IPS DF 6.9 (cell line): ENCODE measurements around the gene LRP4.

Experiments used
- DNase-seq: peaks from one replicate; pipeline ENCODE4 v3.0.0-alpha.2; 2013; ENCODE audit warnings: low read depth, low spot score
- H3K27ac ChIP-seq: one replicate; pipeline ENCODE4 v1.5.1; 2013; ENCODE audit warnings: low read length, control low read depth
- H3K27me3 ChIP-seq: 2 replicates; pipeline ENCODE4 v1.6.1; 2013; ENCODE audit warnings: mild to moderate bottlenecking, low read length; ENCODE audit not compliant: control insufficient read depth, insufficient read depth
- H3K36me3 ChIP-seq: 2 replicates; pipeline ENCODE4 v1.6.1; 2013; ENCODE audit warnings: low read length; ENCODE audit not compliant: control insufficient read depth, insufficient read depth
- H3K4me1 ChIP-seq: 2 replicates; pipeline ENCODE4 v1.6.1; 2013; ENCODE audit warnings: low read length; ENCODE audit not compliant: control insufficient read depth, insufficient read depth
- H3K4me3 ChIP-seq: 2 replicates; pipeline ENCODE4 v1.5.1; 2013; ENCODE audit warnings: mild to moderate bottlenecking, low read length
- H3K9me3 ChIP-seq: 2 replicates; pipeline ENCODE4 v1.6.1; 2013; ENCODE audit warnings: low read length, inconsistent platforms; ENCODE audit not compliant: control insufficient read depth, insufficient read depth
- WGBS: extraction: QIAGEN DNeasy Blood & Tissue Kit; methylation state at CpG from one replicate; pipeline ENCODE4 v1.1.7; 2013; ENCODE audit warnings: mixed read lengths, missing lambda C conversion rate; ENCODE audit not compliant: insufficient read length, insufficient coverage; 5-methylcytosine and 5-hydroxymethylcytosine counted together

Gene LRP4

DNA sequence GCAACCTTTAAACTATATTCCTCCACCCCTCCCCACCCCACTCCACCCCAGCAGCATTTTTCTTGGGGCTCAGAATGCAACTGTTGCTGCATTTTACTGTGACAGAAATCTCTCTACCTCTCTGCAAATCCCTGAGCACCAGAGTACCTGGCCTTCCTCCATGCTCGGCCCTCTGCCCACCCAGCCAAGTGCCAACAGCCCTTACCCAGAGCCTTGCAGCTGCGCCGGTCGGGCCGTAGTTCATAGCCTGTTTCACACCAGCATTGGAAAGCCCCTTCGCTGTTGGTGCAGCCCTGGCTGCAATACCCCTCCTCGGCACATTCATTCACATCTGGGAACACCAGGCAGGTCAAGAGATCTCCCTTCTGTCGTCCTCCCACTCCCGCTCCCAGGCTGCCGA is 23.4 kb downstream of the LRP4 start:
- Histone ChIP-seq H3K36me3 (peaks cover 27% of the 10 kb centered on the region), H3K9me3 (no peaks in the 10 kb centered on the region)
- no CpG with 5 or more reads among the region's 10 CpGs for WGBS

GRCh38 chr11:46894506-46894905 is 23.8 kb downstream of the LRP4 start:
- no peaks in the 10 kb centered on the region for H3K9me3 ChIP-seq
- no peaks in the 10 kb centered on the region for H3K4me1 ChIP-seq
- no peak for DNase-seq
- H3K36me3 ChIP-seq, result peaks cover 24% of the 10 kb centered on the region
- H3K4me3 ChIP-seq, result no peak overlapping the region
- WGBS, result no CpG with 5 or more reads among the region's 16 CpGs
- no peaks in the 10 kb centered on the region for H3K27me3 ChIP-seq
- no peak overlapping the region for H3K27ac ChIP-seq

More for the DNA sequence above, 23.4 kb downstream of the LRP4 start:
- no peak for DNase-seq
- Histone ChIP-seq H3K27ac (no peak overlapping the region), H3K4me3 (no peak overlapping the region), H3K27me3 (no peaks in the 10 kb centered on the region), H3K4me1 (no peaks in the 10 kb centered on the region)

GRCh38 chr11:46892838-46893237 is 25.5 kb downstream of the LRP4 start:
- DNase-seq, result no peak
- no CpG with 5 or more reads among the region's 9 CpGs for WGBS
- H3K9me3 ChIP-seq, result no peaks in the 10 kb centered on the region
- H3K27me3 ChIP-seq, result no peaks in the 10 kb centered on the region
- no peaks in the 10 kb centered on the region for H3K4me1 ChIP-seq
- peaks cover 21% of the 10 kb centered on the region for H3K36me3 ChIP-seq
- H3K4me3 ChIP-seq, result no peak overlapping the region
- no peak overlapping the region for H3K27ac ChIP-seq

DNA sequence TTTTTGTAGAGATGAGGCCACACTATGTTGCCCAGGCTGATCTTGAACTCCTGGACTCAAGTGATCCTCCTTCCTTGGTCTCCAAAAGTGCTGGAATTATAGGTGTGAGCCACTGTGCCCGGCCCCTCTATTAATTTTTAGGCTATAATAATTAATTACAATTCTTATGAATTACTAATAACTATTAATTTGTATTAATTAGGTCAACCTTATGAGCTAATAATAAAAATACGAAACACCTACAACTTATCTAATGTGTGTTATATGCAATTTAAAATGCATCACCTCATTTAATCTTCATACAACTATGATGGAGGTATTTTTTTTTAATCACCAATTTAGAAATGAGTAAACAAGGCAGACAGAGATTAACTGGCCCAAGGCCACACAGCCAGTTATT is 26.2 kb downstream of the LRP4 start:
- DNase-seq, result no peak
- Histone ChIP-seq H3K4me1 (no peaks in the 10 kb centered on the region), H3K36me3 (peaks cover 21% of the 10 kb centered on the region), H3K27me3 (no peaks in the 10 kb centered on the region), H3K27ac (no peak overlapping the region), H3K9me3 (no peaks in the 10 kb centered on the region), H3K4me3 (no peak overlapping the region)
- no CpG with 5 or more reads among the region's 2 CpGs for WGBS

DNA sequence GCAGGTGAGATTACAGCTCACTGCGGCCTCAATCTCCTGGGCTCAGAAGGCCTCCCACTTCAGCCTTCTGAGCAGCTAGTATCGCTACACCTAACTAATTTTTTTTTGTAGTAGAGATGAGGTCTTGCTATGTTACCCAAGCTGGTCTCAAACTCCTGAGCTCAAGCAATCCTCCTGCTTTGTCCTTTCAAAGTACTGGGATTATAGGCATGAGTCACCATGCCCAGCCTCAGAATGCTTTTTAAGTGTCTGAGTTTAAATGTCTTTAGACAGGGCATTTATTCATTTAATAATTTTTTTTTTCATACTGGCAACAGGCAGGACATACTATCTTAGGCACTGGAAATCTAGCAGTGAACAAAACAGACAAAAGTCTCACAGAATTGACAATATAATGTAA is 27.7 kb downstream of the LRP4 start:
- no peak for DNase-seq
- Histone ChIP-seq H3K27ac (no peak overlapping the region), H3K27me3 (no peaks in the 10 kb centered on the region), H3K36me3 (peaks cover 26% of the 10 kb centered on the region), H3K4me1 (no peaks in the 10 kb centered on the region), H3K9me3 (no peaks in the 10 kb centered on the region), H3K4me3 (no peak overlapping the region)
- no CpG with 5 or more reads among the region's 2 CpGs for WGBS

DNA sequence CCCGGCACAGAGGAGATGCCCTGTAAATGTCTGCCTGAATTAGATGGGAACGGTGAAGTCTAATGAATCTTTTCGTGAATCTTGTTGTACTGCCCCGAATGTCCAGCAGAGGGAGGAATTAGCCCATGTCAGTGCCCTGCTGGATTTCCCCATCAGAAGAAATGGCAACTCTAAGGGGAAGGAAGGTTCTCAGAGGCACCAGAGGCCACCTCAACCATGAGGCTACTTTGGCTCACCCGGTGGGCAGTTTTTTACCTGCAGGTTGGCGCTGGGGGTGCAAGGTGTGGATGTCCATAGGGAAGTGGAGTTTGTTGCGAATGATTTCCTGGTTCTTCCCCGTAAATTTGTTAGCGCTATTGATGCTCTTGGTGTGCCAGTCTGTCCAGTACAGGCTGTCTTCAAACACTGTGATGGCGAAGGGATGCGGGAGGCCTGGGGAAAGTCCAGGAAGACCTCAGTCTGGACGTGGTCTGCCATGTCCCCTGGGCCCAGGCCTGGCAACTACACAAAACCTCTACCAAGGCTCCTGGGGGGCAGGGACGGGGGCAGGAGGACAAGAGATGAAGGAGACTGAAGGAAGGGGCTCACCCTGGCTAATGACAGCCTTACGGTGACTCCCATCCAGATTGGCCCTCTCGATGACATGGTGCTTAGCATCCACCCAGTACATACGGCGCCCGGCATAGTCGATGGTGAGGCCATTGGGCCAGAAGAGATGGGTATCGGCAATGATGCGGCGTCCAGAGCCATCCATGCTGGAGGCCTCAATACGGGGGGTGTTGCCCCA is 28.5 kb downstream of the LRP4 start:
- DNase-seq, result peak; percentile 73
- Histone ChIP-seq H3K9me3 (no peaks in the 10 kb centered on the region), H3K27ac (no peak overlapping the region), H3K4me3 (no peak overlapping the region), H3K4me1 (no peaks in the 10 kb centered on the region), H3K27me3 (no peaks in the 10 kb centered on the region), H3K36me3 (peaks cover 23% of the 10 kb centered on the region)
- WGBS, result no CpG with 5 or more reads among the region's 23 CpGs

GRCh38 chr11:46889251-46889650 is 29.1 kb downstream of the LRP4 start:
- WGBS, result no CpG with 5 or more reads among the region's 7 CpGs
- Histone ChIP-seq H3K4me1 (no peaks in the 10 kb centered on the region), H3K9me3 (no peaks in the 10 kb centered on the region), H3K36me3 (peaks cover 18% of the 10 kb centered on the region), H3K27me3 (no peaks in the 10 kb centered on the region), H3K27ac (no peak overlapping the region), H3K4me3 (no peak overlapping the region)
- no peak for DNase-seq

GRCh38 chr11:46888636-46889035 is 29.7 kb downstream of the LRP4 start:
- Histone ChIP-seq H3K27me3 (no peaks in the 10 kb centered on the region), H3K36me3 (peaks cover 19% of the 10 kb centered on the region), H3K9me3 (no peaks in the 10 kb centered on the region), H3K27ac (no peak overlapping the region), H3K4me1 (no peaks in the 10 kb centered on the region), H3K4me3 (no peak overlapping the region)
- WGBS, result no CpG with 5 or more reads among the region's 5 CpGs
- no peak for DNase-seq

DNA sequence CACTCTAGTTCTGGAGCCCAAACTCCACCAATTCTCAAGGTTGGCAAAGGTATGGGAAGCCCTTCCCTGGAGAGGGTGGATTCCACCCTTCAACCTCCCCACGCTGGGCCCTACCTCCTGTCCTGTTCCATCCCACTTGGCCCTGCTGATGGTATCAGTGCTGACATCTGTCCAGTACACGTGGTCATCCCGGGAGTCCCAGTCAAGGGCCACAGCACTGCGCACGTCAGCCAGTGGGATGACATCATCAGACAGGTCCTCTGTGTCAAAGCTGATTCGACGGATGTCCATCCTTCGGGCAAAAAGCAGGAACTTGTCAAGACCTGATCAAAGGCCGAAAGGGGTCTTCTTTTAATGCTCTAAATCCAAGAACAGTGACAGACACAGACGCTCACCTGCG is 32.1 kb downstream of the LRP4 start:
- Histone ChIP-seq H3K36me3 (peaks cover 21% of the 10 kb centered on the region), H3K9me3 (no peaks in the 10 kb centered on the region), H3K4me1 (no peaks in the 10 kb centered on the region), H3K27me3 (no peaks in the 10 kb centered on the region), H3K27ac (no peak overlapping the region), H3K4me3 (no peak overlapping the region)
- WGBS, result no CpG with 5 or more reads among the region's 11 CpGs
- DNase-seq, result no peak

GRCh38 chr11:46879056-46879585 is 39.2 kb downstream of the LRP4 start:
- no peak for DNase-seq
- Histone ChIP-seq H3K9me3 (no peaks in the 10 kb centered on the region), H3K4me1 (no peaks in the 10 kb centered on the region), H3K27ac (no peak overlapping the region), H3K27me3 (no peaks in the 10 kb centered on the region), H3K4me3 (no peak overlapping the region), H3K36me3 (peaks cover 19% of the 10 kb centered on the region)
- WGBS, result no CpG with 5 or more reads among the region's 10 CpGs

GRCh38 chr11:46877580-46877979 is 40.8 kb downstream of the LRP4 start:
- Histone ChIP-seq H3K36me3 (peaks cover 23% of the 10 kb centered on the region), H3K4me3 (no peak overlapping the region), H3K9me3 (no peaks in the 10 kb centered on the region), H3K27ac (no peak overlapping the region), H3K4me1 (no peaks in the 10 kb centered on the region), H3K27me3 (no peaks in the 10 kb centered on the region)
- no peak for DNase-seq
- no CpG with 5 or more reads among the region's 1 CpG for WGBS
